H9 (cell line): ENCODE data around the gene ZMPSTE24. TPM values are rescaled to one million over a fixed set of nuclear protein-coding genes. Genes with fewer than 3 reads are reported as not detected.

Source experiments
- DNase-seq: peaks from one replicate; pipeline ENCODE4 v3.0.0-alpha.2; 2017
- H2AFZ ChIP-seq: one replicate; pipeline ENCODE4 v1.6.1; 2013; ENCODE audit warnings: mild to moderate bottlenecking, low read length, control low read depth, moderate library complexity
- H2AK5ac ChIP-seq: 2 replicates; pipeline ENCODE4 v1.6.1; 2013; ENCODE audit warnings: low read length, control low read depth, mixed read lengths; ENCODE audit not compliant: insufficient read length
- H2BK120ac ChIP-seq: one replicate; pipeline ENCODE4 v1.6.1; 2013; ENCODE audit warnings: low read depth, mild to moderate bottlenecking, low read length, control low read depth, inconsistent platforms; ENCODE audit not compliant: poor library complexity, severe bottlenecking
- H2BK12ac ChIP-seq: 2 replicates; pipeline ENCODE4 v1.6.1; 2013; ENCODE audit warnings: low read length, control low read depth, mixed read lengths, low read depth; ENCODE audit not compliant: insufficient read length
- H2BK15ac ChIP-seq: 2 replicates; pipeline ENCODE4 v1.6.1; 2013; ENCODE audit warnings: low read depth, low read length, control low read depth
- H2BK20ac ChIP-seq: one replicate; pipeline ENCODE4 v1.6.1; 2013; ENCODE audit warnings: low read depth, mild to moderate bottlenecking, low read length, control low read depth, inconsistent platforms; ENCODE audit not compliant: poor library complexity, severe bottlenecking
- H2BK5ac ChIP-seq: 2 replicates; pipeline ENCODE4 v1.6.1; 2013; ENCODE audit warnings: low read length, control low read depth, mixed read lengths; ENCODE audit not compliant: insufficient read length
- H3K14ac ChIP-seq: 2 replicates; pipeline ENCODE4 v1.6.1; 2013; ENCODE audit warnings: low read length, control low read depth; ENCODE audit not compliant: insufficient read depth
- H3K18ac ChIP-seq: 2 replicates; pipeline ENCODE4 v1.6.1; 2013; ENCODE audit warnings: low read depth, mild to moderate bottlenecking, mixed read lengths, low read length, control low read depth; ENCODE audit not compliant: insufficient read length
- H3K23ac ChIP-seq: 2 replicates; pipeline ENCODE4 v1.6.1; 2013; ENCODE audit warnings: low read length, control low read depth, mixed read lengths, low read depth; ENCODE audit not compliant: insufficient read length
- H3K23me2 ChIP-seq: 2 replicates; pipeline ENCODE4 v1.6.1; 2013; ENCODE audit warnings: low read depth, mild to moderate bottlenecking, mixed read lengths, low read length, control low read depth; ENCODE audit not compliant: insufficient read length, poor library complexity, severe bottlenecking
- H3K27ac ChIP-seq: 2 replicates; pipeline ENCODE4 v1.5.1; 2013; ENCODE audit warnings: low read length, control low read depth, mixed read lengths, low read depth; ENCODE audit not compliant: insufficient read length
- H3K27me3 ChIP-seq: 2 replicates; pipeline ENCODE4 v1.6.1; 2013; ENCODE audit warnings: low read length, control low read depth, inconsistent platforms; ENCODE audit not compliant: insufficient read depth
- H3K4ac ChIP-seq: 2 replicates; pipeline ENCODE4 v1.6.1; 2013; ENCODE audit warnings: low read depth, mild to moderate bottlenecking, control low read depth, inconsistent platforms, low read length, moderate library complexity
- H3K4me1 ChIP-seq: 2 replicates; pipeline ENCODE4 v1.6.1; 2013; ENCODE audit warnings: low read length, control low read depth, inconsistent platforms; ENCODE audit not compliant: insufficient read depth
- H3K4me2 ChIP-seq: 2 replicates; pipeline ENCODE4 v1.6.1; 2013; ENCODE audit warnings: low read length, control low read depth, mixed read lengths; ENCODE audit not compliant: insufficient read length, insufficient read depth
- H3K56ac ChIP-seq: 2 replicates; pipeline ENCODE4 v1.6.1; 2013; ENCODE audit warnings: low read depth, mild to moderate bottlenecking, mixed read lengths, low read length, control low read depth; ENCODE audit not compliant: insufficient read length
- H3K79me1 ChIP-seq: 2 replicates; pipeline ENCODE4 v1.6.1; 2013; ENCODE audit warnings: low read depth, mild to moderate bottlenecking, moderate library complexity, low read length, control low read depth, inconsistent platforms; ENCODE audit not compliant: insufficient read depth, poor library complexity, severe bottlenecking
- H3K79me2 ChIP-seq: 2 replicates; pipeline ENCODE4 v1.6.1; 2013; ENCODE audit warnings: low read length, control low read depth, inconsistent platforms; ENCODE audit not compliant: insufficient read depth
- H3K9ac ChIP-seq: 2 replicates; pipeline ENCODE4 v1.6.1; 2013; ENCODE audit warnings: low read length, control low read depth, mixed read lengths; ENCODE audit not compliant: insufficient read length; ENCODE audit errors: extremely low read depth
- H3K9me3 ChIP-seq: one replicate; pipeline ENCODE4 v1.6.1; 2013; ENCODE audit warnings: low read depth, low read length, inconsistent platforms; ENCODE audit not compliant: control insufficient read depth
- H3T11ph ChIP-seq: one replicate; pipeline ENCODE4 v1.6.1; 2013; ENCODE audit warnings: mild to moderate bottlenecking, low read length, control low read depth, inconsistent platforms
- H4K20me1 ChIP-seq: one replicate; pipeline ENCODE4 v1.6.1; 2013; ENCODE audit not compliant: control insufficient read depth, insufficient read length, insufficient read depth
- H4K5ac ChIP-seq: 2 replicates; pipeline ENCODE4 v1.6.1; 2013; ENCODE audit warnings: low read depth, mild to moderate bottlenecking, mixed read lengths, low read length, control low read depth; ENCODE audit not compliant: insufficient read length
- H4K8ac ChIP-seq: replicated peaks from 2 replicates; pipeline ENCODE4 v1.6.1; 2013; ENCODE audit warnings: low read length, control low read depth, mixed read lengths, low read depth; ENCODE audit not compliant: insufficient read length
- H4K91ac ChIP-seq: 2 replicates; pipeline ENCODE4 v1.6.1; 2013; ENCODE audit warnings: low read depth, mild to moderate bottlenecking, moderate library complexity, mixed read lengths, low read length, control low read depth; ENCODE audit not compliant: insufficient read length
- H3K27ac Mint-ChIP-seq, 3 experiments: 2 replicates in 2 of 3; 3 replicates in 1 of 3; pipeline ENCODE4 v1.8.0; 2020 to 2021; ENCODE audit warnings: mixed read lengths in 3 of 3, mild to moderate bottlenecking in 1 of 3, moderate library complexity in 1 of 3
- H3K27me3 Mint-ChIP-seq: 2 replicates; pipeline ENCODE4 v1.8.0; 2021; ENCODE audit warnings: low read depth, mild to moderate bottlenecking, moderate library complexity, mixed read lengths
- H3K36me3 Mint-ChIP-seq, 3 experiments: 2 replicates in 2 of 3; 3 replicates in 1 of 3; pipeline ENCODE4 v1.8.0; 2020 to 2021; ENCODE audit warnings: low read depth in 3 of 3, mixed read lengths in 3 of 3; ENCODE audit not compliant: insufficient read depth in 1 of 3
- H3K4me1 Mint-ChIP-seq, 2 experiments: 2 replicates each; pipeline ENCODE4 v1.8.0; 2020; ENCODE audit warnings: mixed read lengths in 2 of 2
- H3K4me3 Mint-ChIP-seq, 2 experiments: 2 replicates in 1 of 2; 3 replicates in 1 of 2; pipeline ENCODE4 v1.8.0; 2020 to 2021; ENCODE audit warnings: mild to moderate bottlenecking in 2 of 2, mixed read lengths in 2 of 2, moderate library complexity in 1 of 2
- H3K9me3 Mint-ChIP-seq, 2 experiments: 2 replicates in 1 of 2; 3 replicates in 1 of 2; pipeline ENCODE4 v1.8.0; 2020; ENCODE audit warnings: mild to moderate bottlenecking in 2 of 2, mixed read lengths in 2 of 2, moderate library complexity in 1 of 2
- CTCF ChIP-seq: fragments of 200-600 bp; sonication (generic); conservative IDR thresholded peaks from 3 replicates; pipeline ENCODE4 v1.8.0; 2021; ENCODE audit warnings: antibody characterized with exemption, mild to moderate bottlenecking
- WGBS: extraction: QIAGEN DNeasy Blood & Tissue Kit; methylation state at CpG from one replicate; pipeline ENCODE4 v1.1.7; 2013; ENCODE audit warnings: missing lambda C conversion rate, low lambda C conversion rate, mixed read lengths; ENCODE audit not compliant: insufficient read length; ENCODE audit errors: extremely low coverage; 5-methylcytosine and 5-hydroxymethylcytosine counted together
- total RNA-seq: library from RNA; stranded (reverse); gene quantifications from 2 replicates; pipeline ENCODE4 v1.2.1, GENCODE V29; 2021

ZMPSTE24 gene
- total RNA-seq, 1 experiment from 2014 or later: 47.6 TPM

GRCh38 chr1:40310983-40311642 is 53.1 kb downstream of the ZMPSTE24 start:
- no peak overlapping the region for H3K27ac Mint-ChIP-seq
- no peaks in the 10 kb centered on the region for H3K9me3 ChIP-seq
- no peak overlapping the region for H3K14ac ChIP-seq
- no peak overlapping the region for H3K27ac ChIP-seq
- no peak overlapping the region for H2BK20ac ChIP-seq
- peaks cover 10% of the 10 kb centered on the region for H3K23me2 ChIP-seq
- H3K4me1 ChIP-seq: peaks cover 4% of the 10 kb centered on the region; the same call in 1 of the 2 replicates
- H2BK12ac ChIP-seq: no peak overlapping the region
- H3K23ac ChIP-seq: no peak overlapping the region
- H3K4ac ChIP-seq: no peak overlapping the region
- TF ChIP-seq CTCF: peak; percentile 46; the same call in 2 of the 3 replicates
- H3K4me3 Mint-ChIP-seq: no peak overlapping the region
- no peak overlapping the region for H3K9ac ChIP-seq
- no peak overlapping the region for H4K91ac ChIP-seq
- H4K5ac ChIP-seq: no peak overlapping the region
- no CpG with 5 or more reads among the region's 22 CpGs for WGBS
- no peak overlapping the region for H2AK5ac ChIP-seq
- H3T11ph ChIP-seq: no peak overlapping the region
- H3K4me1 Mint-ChIP-seq: peaks cover 13 to 23% of the 10 kb centered on the region in 2 experiments
- peaks cover 41% of the 10 kb centered on the region for H3K27me3 Mint-ChIP-seq
- H4K8ac ChIP-seq: no peak overlapping the region
- no peak overlapping the region for H3K18ac ChIP-seq
- peaks cover 13% of the 10 kb centered on the region; the same call in 1 of the 2 replicates for H3K27me3 ChIP-seq
- H3K56ac ChIP-seq: no peak overlapping the region
- H2BK120ac ChIP-seq: no peak overlapping the region
- peak; percentile 54 for DNase-seq
- no peak overlapping the region for H2BK15ac ChIP-seq
- H2AFZ ChIP-seq: no peak overlapping the region
- no peaks in the 10 kb centered on the region for H3K9me3 Mint-ChIP-seq
- H2BK5ac ChIP-seq: no peak overlapping the region
- H4K20me1 ChIP-seq: no peaks in the 10 kb centered on the region
- H3K36me3 Mint-ChIP-seq: peaks cover 0 to 2% (median 0%) of the 10 kb centered on the region in 3 experiments; a peak in 1 of 7 replicates
- H3K4me2 ChIP-seq: no peak overlapping the region
- no peaks in the 10 kb centered on the region for H3K79me1 ChIP-seq
- no peaks in the 10 kb centered on the region for H3K79me2 ChIP-seq
